Smooth muscle cell (in vitro differentiated cells): ENCODE data around the gene STUM. TPM values are rescaled to one million over a fixed set of nuclear protein-coding genes. Genes with fewer than 3 reads are reported as not detected.

Experiments used
- DNase-seq: peaks from one replicate; lab custom pipeline; 2025; ENCODE audit not compliant: unreplicated experiment; lab: John Stamatoyannopoulos, UW
- H2AFZ ChIP-seq: fragments of 200-600 bp; sonication (generic); 2 replicates; pipeline ENCODE4 v1.6.0; 2016; ENCODE audit warnings: antibody characterized with exemption, low read depth, mild to moderate bottlenecking
- H3F3A ChIP-seq: fragments of 200-600 bp; sonication (generic); 2 replicates; pipeline ENCODE4 v1.6.0; 2017; ENCODE audit warnings: antibody characterized with exemption, low read depth
- H3K27ac ChIP-seq: fragments of 200-600 bp; sonication (generic); 2 replicates; pipeline ENCODE4 v1.5.1; 2016; ENCODE audit warnings: low read depth, mild to moderate bottlenecking
- H3K27me3 ChIP-seq: fragments of 200-600 bp; sonication (generic); 2 replicates; pipeline ENCODE4 v1.6.1; 2016; ENCODE audit warnings: low read depth, mild to moderate bottlenecking
- H3K36me3 ChIP-seq: fragments of 200-600 bp; sonication (generic); 2 replicates; pipeline ENCODE4 v1.5.1; 2016; ENCODE audit warnings: low read depth
- H3K4me1 ChIP-seq: fragments of 200-600 bp; sonication (generic); 2 replicates; pipeline ENCODE4 v1.5.1; 2016; ENCODE audit warnings: low read depth
- H3K4me2 ChIP-seq: fragments of 200-600 bp; sonication (generic); 2 replicates; pipeline ENCODE4 v1.6.0; 2016; ENCODE audit warnings: mild to moderate bottlenecking
- H3K4me3 ChIP-seq: fragments of 200-600 bp; sonication (generic); 2 replicates; pipeline ENCODE4 v1.5.1; 2016; ENCODE audit warnings: mild to moderate bottlenecking
- H3K79me2 ChIP-seq: fragments of 200-600 bp; sonication (generic); 2 replicates; pipeline ENCODE4 v1.6.0; 2016; ENCODE audit warnings: low read depth, mild to moderate bottlenecking
- H3K9ac ChIP-seq: fragments of 200-600 bp; sonication (generic); 2 replicates; pipeline ENCODE4 v1.6.0; 2016; ENCODE audit warnings: low read depth
- H3K9me3 ChIP-seq: fragments of 200-600 bp; sonication (generic); replicated peaks from 2 replicates; pipeline ENCODE4 v1.5.1; 2016; ENCODE audit warnings: low read depth
- H4K20me1 ChIP-seq: fragments of 200-600 bp; sonication (generic); 2 replicates; pipeline ENCODE4 v1.6.0; 2016; ENCODE audit warnings: low read depth
- CTCF ChIP-seq: fragments of 200-600 bp; sonication (generic); IDR thresholded peaks from 2 replicates; pipeline ENCODE4 v1.5.1; 2017; ENCODE audit warnings: borderline replicate concordance, mild to moderate bottlenecking, antibody characterized with exemption; ENCODE audit not compliant: insufficient read depth, poor library complexity, severe bottlenecking
- WGBS: methylation state at CpG from one replicate; pipeline ENCODE4 v1.1.7; 2016; ENCODE audit warnings: low lambda C conversion rate; 5-methylcytosine and 5-hydroxymethylcytosine counted together
- polyA plus RNA-seq: library from polyadenylated mRNA; unstranded; fragments of >200 nt; fragmentation: Nextera tagmentation; extraction: Ambion mirVana; gene quantifications from 2 replicates; pipeline ENCODE4 v1.2.1, GENCODE V29; 2016
- total RNA-seq: library from RNA; depleted of rRNA; stranded (reverse); fragments of >200 nt; gene quantifications from 2 replicates; pipeline ENCODE4 v1.2.3, GENCODE V29; 2014

The STUM gene
- total and polyA plus RNA-seq, 2 experiments from 2014 or later, result 0.04 TPM; not detected in 1

- no peak for TF ChIP-seq CTCF
- no peak for DNase-seq
Measured at GRCh38 chr1:226560243-226560642, 11.7 kb downstream of the STUM start.

DNA sequence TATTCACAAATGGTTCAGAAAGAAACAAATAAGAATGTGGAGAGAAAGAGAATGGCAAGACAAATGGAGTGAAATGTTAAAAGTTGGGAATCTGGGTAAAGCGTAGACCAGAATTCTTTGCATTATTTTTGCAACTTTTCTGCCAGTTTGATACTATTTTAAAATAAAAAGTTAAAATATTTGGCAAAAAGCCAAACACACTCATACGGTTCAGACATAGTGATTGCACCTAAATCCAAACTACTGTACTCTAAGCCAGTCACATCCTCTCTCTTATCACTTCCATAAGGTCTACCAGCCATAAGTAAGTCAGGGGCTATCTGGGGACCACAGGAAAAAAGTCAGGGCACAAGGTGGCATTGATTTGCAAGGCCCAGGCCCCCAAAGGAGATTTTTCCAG, 14.4 kb downstream of the STUM start:
- Histone ChIP-seq H3F3A (no peaks in the 10 kb centered on the region), H3K9me3 (no peaks in the 10 kb centered on the region), H3K9ac (no peak overlapping the region), H3K4me3 (no peak overlapping the region), H3K27ac (no peak overlapping the region), H3K36me3 (no peaks in the 10 kb centered on the region), H4K20me1 (no peaks in the 10 kb centered on the region), H3K4me1 (no peaks in the 10 kb centered on the region), H2AFZ (no peak overlapping the region), H3K4me2 (no peak overlapping the region), H3K79me2 (no peaks in the 10 kb centered on the region), H3K27me3 (peaks cover 24% of the 10 kb centered on the region)
- no peak for TF ChIP-seq CTCF
- WGBS, result 82% methylated on average over 2 of the region's 2 CpGs
- DNase-seq, result no peak

More at GRCh38 chr1:226560243-226560642, 11.7 kb downstream of the STUM start:
- Histone ChIP-seq H3F3A (no peaks in the 10 kb centered on the region), H2AFZ (no peak overlapping the region), H3K36me3 (no peaks in the 10 kb centered on the region), H3K4me2 (no peak overlapping the region), H3K27me3 (peaks cover 6% of the 10 kb centered on the region), H3K9ac (no peak overlapping the region), H3K4me3 (no peak overlapping the region), H3K27ac (no peak overlapping the region), H3K79me2 (no peaks in the 10 kb centered on the region), H4K20me1 (no peaks in the 10 kb centered on the region), H3K9me3 (no peaks in the 10 kb centered on the region), H3K4me1 (no peaks in the 10 kb centered on the region)
- WGBS, result 95% methylated on average over 7 of the region's 7 CpGs

DNA sequence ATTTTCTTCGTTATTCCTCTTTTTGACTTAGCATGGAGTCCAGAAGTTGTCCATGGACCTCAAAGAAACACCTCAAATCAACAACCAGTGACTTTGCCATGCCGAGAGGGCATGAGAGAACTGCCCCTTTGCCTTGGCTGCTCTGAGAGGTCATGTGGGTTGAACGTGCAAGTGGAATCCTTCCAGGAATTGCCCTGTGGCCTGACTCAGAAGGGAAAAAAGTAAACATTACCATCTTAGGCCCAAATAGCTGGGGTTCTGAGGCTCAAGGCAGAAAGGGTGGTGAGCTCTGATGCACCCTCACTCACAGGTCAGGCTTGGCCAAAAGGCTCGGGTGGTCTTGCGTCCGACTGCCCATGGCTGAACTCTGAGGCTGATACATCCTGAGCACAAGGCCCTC, 15.1 kb downstream of the STUM start:
- 86% methylated on average over 6 of the region's 6 CpGs for WGBS
- no peak overlapping the region for H3K4me3 ChIP-seq
- H2AFZ ChIP-seq, result no peak overlapping the region
- H3K9ac ChIP-seq, result no peak overlapping the region
- H3K4me1 ChIP-seq, result no peaks in the 10 kb centered on the region
- no peaks in the 10 kb centered on the region for H3K9me3 ChIP-seq
- peaks cover 24% of the 10 kb centered on the region for H3K27me3 ChIP-seq
- H3K27ac ChIP-seq, result no peak overlapping the region
- no peak for DNase-seq
- no peak overlapping the region for H3K4me2 ChIP-seq
- no peaks in the 10 kb centered on the region for H3K36me3 ChIP-seq
- H3K79me2 ChIP-seq, result no peaks in the 10 kb centered on the region
- H3F3A ChIP-seq, result no peaks in the 10 kb centered on the region
- TF ChIP-seq CTCF, result no peak
- H4K20me1 ChIP-seq, result no peaks in the 10 kb centered on the region

DNA sequence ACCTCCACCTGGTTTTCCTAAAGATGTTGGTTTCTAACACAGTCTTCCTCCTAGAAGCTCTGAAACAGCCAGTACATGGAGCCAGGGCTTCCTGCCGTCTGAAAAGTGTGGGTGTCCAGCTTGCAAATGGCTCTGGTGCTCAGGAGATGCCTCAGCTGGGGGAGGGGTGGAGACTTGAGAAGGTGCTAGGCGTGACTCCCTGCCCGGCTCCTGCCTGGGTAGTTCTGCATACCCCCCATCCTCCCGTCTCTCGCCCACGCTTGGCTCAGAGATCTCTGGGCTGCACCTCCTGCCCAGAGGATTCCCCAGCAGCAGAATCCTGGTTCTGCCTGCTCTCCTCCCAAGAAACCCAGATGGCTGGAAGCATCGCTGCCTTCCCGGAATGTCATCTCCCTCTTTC, 16.9 kb downstream of the STUM start:
- Histone ChIP-seq H3K9me3 (no peaks in the 10 kb centered on the region), H3K4me2 (no peak overlapping the region), H4K20me1 (no peaks in the 10 kb centered on the region), H3K4me1 (no peaks in the 10 kb centered on the region), H3K4me3 (no peak overlapping the region), H3K9ac (no peak overlapping the region), H3F3A (no peaks in the 10 kb centered on the region), H3K27me3 (peaks cover 24% of the 10 kb centered on the region), H3K79me2 (no peaks in the 10 kb centered on the region), H3K36me3 (no peaks in the 10 kb centered on the region), H2AFZ (no peak overlapping the region), H3K27ac (no peak overlapping the region)
- no peak for TF ChIP-seq CTCF
- WGBS, result 90% methylated on average over 8 of the region's 8 CpGs
- DNase-seq, result no peak
